ENCODE results near the gene C4orf46.

DNA sequence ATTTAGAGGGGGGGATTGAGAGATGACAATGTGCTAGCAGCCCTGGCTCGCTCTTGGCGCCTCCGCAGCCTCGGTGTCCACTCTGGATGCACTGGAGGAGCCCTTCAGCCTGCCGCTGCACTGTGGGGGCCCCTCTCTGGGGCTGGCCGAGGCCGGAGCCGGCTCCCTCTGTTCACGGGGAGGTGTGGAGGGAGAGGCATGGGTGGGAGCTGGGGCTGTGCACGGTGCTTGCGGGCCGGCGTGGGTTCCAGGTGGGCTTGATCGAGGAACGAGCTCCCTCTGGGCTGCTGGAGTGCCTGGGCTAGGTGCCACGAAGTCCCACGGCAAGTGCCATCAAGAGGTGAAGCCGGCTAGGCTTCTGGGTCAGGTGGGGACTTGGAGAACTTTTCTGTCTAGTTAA lies 6.9 kb downstream of the C4orf46 start:
- TF ChIP-seq, protein P1, sequence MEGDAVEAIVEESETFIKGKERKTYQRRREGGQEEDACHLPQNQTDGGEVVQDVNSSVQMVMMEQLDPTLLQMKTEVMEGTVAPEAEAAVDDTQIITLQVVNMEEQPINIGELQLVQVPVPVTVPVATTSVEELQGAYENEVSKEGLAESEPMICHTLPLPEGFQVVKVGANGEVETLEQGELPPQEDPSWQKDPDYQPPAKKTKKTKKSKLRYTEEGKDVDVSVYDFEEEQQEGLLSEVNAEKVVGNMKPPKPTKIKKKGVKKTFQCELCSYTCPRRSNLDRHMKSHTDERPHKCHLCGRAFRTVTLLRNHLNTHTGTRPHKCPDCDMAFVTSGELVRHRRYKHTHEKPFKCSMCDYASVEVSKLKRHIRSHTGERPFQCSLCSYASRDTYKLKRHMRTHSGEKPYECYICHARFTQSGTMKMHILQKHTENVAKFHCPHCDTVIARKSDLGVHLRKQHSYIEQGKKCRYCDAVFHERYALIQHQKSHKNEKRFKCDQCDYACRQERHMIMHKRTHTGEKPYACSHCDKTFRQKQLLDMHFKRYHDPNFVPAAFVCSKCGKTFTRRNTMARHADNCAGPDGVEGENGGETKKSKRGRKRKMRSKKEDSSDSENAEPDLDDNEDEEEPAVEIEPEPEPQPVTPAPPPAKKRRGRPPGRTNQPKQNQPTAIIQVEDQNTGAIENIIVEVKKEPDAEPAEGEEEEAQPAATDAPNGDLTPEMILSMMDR (IDR thresholded peaks at IDR 0.05) = no peak
- TF ChIP-seq POLR2A (IDR thresholded peaks at IDR 0.05) = no peak
